Thyroid gland (tissue), 4 donors: Measurements from ENCODE around the gene GFRA4. TPM values are rescaled to one million over a fixed set of nuclear protein-coding genes. Genes with fewer than 3 reads are reported as not detected.

Experiments used
- DNase-seq, 2 donors: peaks; one replicate each; pipeline ENCODE4 v3.0.0-alpha.2; 2019
- H3K27ac ChIP-seq, 3 donors: fragments of 200-600 bp; sonication (generic); 1 replicate in 2 of 3; 2 replicates in 1 of 3; pipeline ENCODE4 v1.5.1; 2016 to 2019; ENCODE audit warnings: mild to moderate bottlenecking in 1 of 3, moderate library complexity in 1 of 3
- H3K27me3 ChIP-seq: fragments of 200-600 bp; sonication (generic); one replicate; pipeline ENCODE4 v1.5.1; 2019
- H3K36me3 ChIP-seq, 2 donors: fragments of 200-600 bp; sonication (generic); one replicate each; pipeline ENCODE4 v1.5.1; 2016 to 2019
- H3K4me1 ChIP-seq, 2 donors: fragments of 200-600 bp; sonication (generic); one replicate each; pipeline ENCODE4 v1.5.1; 2017 to 2019
- H3K4me3 ChIP-seq, 3 donors: fragments of 200-600 bp; sonication (generic); replicated peaks in 1 of 3; 1 replicate in 2 of 3; 2 replicates in 1 of 3; pipeline ENCODE4 v1.5.1; 2016; ENCODE audit warnings: mild to moderate bottlenecking in 1 of 3
- H3K9me3 ChIP-seq: fragments of 200-600 bp; sonication (generic); one replicate; pipeline ENCODE4 v1.5.1; 2017
- CTCF ChIP-seq, 6 experiments: fragments of 200-600 bp in 3 of 6; fragments of 450-650 bp in 3 of 6; sonication (generic) in 3 of 6; IDR thresholded peaks; one replicate each; pipeline ENCODE4 v1.5.1; 2016 to 2019; ENCODE audit warnings: antibody characterized with exemption in 6 of 6, mild to moderate bottlenecking in 2 of 6, inconsistent platforms in 1 of 6, moderate library complexity in 1 of 6
- POLR2A ChIP-seq, 2 donors: fragments of 450-650 bp; IDR thresholded peaks; one replicate each; pipeline ENCODE4 v1.6.1; 2017; ENCODE audit warnings: antibody characterized with exemption in 2 of 2, mild to moderate bottlenecking in 2 of 2, moderate library complexity in 1 of 2
- WGBS, 2 donors: methylation state at CpG; one replicate each; pipeline ENCODE4 v1.1.5; 2017; 5-methylcytosine and 5-hydroxymethylcytosine counted together
- intact Hi-C: fragments of 100-400 bp; cut with DNase I; formaldehyde crosslinking; loops from one replicate; pipeline ENCODE4 v1.15.1; 2023
- total RNA-seq, 4 donors: library from RNA; depleted of rRNA; stranded (reverse); fragments of >200 nt; gene quantifications; one replicate each; pipeline ENCODE4 v1.2.3, GENCODE V29; 2016

The GFRA4 gene
- total RNA-seq, 4 donors from 2014 or later: 0.81 to 3.0 (median 3.0) TPM; not detected in 1

DNA sequence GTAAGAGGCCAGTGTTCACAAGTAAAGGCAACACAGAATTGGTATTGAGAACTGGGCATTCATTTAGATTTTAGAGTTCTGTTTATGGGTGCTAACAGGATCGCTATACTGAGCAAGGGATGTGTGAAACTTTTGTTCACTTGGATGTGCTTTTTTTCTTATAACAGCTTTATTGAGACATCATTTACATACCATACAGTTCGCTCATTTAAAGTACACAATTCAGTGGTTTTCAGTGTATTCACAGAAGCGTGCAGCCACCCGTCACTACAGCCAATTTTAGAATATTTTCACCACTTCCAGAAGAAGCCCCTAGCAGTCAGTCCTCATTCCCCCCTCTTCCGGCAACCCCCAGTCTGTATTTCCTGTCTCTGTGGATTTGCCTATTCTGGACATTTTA is 48.7 kb downstream of the GFRA4 start:
- H3K27ac ChIP-seq: peak overlapping the region; percentile 81 to 87 (median 81)

GRCh38 chr20:3613821-3614440 is 49.3 kb downstream of the GFRA4 start:
- no peaks in the 10 kb centered on the region for H3K27me3 ChIP-seq
- H3K4me3 ChIP-seq: no peak overlapping the region
- DNase-seq: peak; percentile 51 to 56
- no peaks in the 10 kb centered on the region for H3K9me3 ChIP-seq
- peak overlapping the region; percentile 81 to 87 (median 81) for H3K27ac ChIP-seq
- 23 to 37% methylated on average over 9 of the region's 9 CpGs for WGBS, 2 donors
- TF ChIP-seq CTCF (IDR thresholded peaks at IDR 0.05): no peak
- TF ChIP-seq POLR2A (IDR thresholded peaks at IDR 0.05): peak in 1 of 2 donors; percentile 48
- intact Hi-C loops: no loop called here
- peaks cover 31 to 43% of the 10 kb centered on the region in 2 donors for H3K4me1 ChIP-seq
- H3K36me3 ChIP-seq: no peaks in the 10 kb centered on the region

More for the DNA sequence above, 48.7 kb downstream of the GFRA4 start:
- intact Hi-C loops: no loop called here
- Histone ChIP-seq H3K4me1 (peaks cover 31 to 43% of the 10 kb centered on the region in 2 donors), H3K9me3 (no peaks in the 10 kb centered on the region), H3K36me3 (no peaks in the 10 kb centered on the region), H3K4me3 (peak overlapping the region in 1 of 3 donors; percentile 13), H3K27me3 (no peaks in the 10 kb centered on the region)
- no peak for DNase-seq
- TF ChIP-seq POLR2A (IDR thresholded peaks at IDR 0.05) (no peak), CTCF (IDR thresholded peaks at IDR 0.05) (no peak)
- 67% methylated on average over 5 of the region's 5 CpGs for WGBS, 2 donors

DNA sequence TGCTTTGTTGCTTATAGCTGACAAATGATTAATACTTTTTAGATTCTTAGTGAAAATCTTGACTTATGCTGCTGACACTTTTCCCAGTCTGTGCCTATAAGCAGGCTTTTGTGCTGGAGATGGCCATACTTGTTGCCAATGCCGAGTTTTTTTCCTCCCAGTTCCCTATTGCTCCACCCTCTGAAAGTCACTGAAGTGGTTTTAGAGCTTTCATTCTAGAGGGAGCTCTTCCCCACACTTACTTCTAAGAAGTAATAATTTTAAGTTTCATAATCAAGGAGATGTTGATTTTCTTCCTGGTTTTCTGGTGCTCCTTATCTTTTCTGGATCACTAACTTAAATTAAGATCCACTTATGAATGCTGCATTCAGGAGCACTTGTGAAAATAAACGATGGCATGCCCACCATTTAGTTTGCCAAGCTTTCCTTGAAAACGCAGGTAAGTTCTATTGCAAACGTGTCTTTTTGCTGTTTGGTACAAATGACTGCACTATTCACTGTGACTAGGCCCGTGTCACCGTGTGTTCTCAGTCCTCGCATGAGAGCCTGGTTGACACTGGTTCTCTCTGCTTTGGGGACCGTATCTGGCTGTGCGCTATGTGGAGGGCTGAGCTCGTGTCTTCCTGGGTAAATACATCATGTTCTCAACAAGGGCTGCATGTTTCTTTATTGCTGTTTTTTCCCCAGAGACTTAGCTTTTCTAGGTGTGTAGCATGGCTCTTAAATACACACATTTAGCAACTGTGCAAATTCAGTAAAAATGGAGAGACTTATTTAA is 50.2 kb downstream of the GFRA4 start:
- Histone ChIP-seq H3K27ac (peak overlapping the region; percentile 81 to 87 (median 81)), H3K9me3 (no peaks in the 10 kb centered on the region), H3K4me3 (no peak overlapping the region), H3K36me3 (no peaks in the 10 kb centered on the region), H3K27me3 (no peaks in the 10 kb centered on the region), H3K4me1 (peaks cover 31 to 43% of the 10 kb centered on the region in 2 donors)
- TF ChIP-seq POLR2A (IDR thresholded peaks at IDR 0.05) (peak in 1 of 2 donors; percentile 34), CTCF (IDR thresholded peaks at IDR 0.05) (no peak)
- peak; percentile 79 to 85 for DNase-seq
- intact Hi-C loops: no loop called here
- 30 to 46% methylated on average over 10 of the region's 10 CpGs for WGBS, 2 donors

DNA sequence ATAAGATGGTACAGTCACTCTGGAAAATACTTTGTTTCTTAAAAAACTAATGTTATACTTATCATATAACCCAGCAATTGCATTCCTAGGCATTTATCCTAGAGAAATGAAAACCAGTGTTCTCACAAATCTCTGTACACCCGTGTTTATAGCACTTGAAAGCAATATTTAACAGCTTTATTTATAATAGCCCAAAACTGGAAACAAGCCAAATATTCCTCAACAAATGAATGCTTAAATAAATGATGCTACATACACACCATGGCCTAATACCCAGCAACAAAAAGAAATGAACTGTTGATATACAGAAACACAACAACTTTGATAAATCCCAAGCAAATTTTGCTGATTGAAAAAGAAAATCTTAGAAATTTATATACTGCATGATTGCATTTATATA is 51.3 kb downstream of the GFRA4 start:
- H3K27me3 ChIP-seq: no peaks in the 10 kb centered on the region

More for the DNA sequence above, 51.3 kb downstream of the GFRA4 start:
- Histone ChIP-seq H3K36me3 (no peaks in the 10 kb centered on the region), H3K4me1 (peaks cover 31 to 43% of the 10 kb centered on the region in 2 donors), H3K27ac (peak overlapping the region; percentile 81 to 87 (median 81)), H3K4me3 (no peak overlapping the region), H3K9me3 (no peaks in the 10 kb centered on the region)
- TF ChIP-seq POLR2A (IDR thresholded peaks at IDR 0.05): no peak
- TF ChIP-seq CTCF (IDR thresholded peaks at IDR 0.05): no peak
- DNase-seq: no peak
- WGBS, 2 donors: 42 to 43% methylated on average over 1 of the region's 1 CpG
- intact Hi-C loops: no loop called here

Other genes with a start within 250 kb of the GFRA4 start
- 10 to 100 TPM; 43.0 to 81.8 (median 61.4) TPM for gene ATRN, start 192.4 kb downstream of the GFRA4 start, total RNA-seq
- gene ADAM33, start 18.6 kb upstream of the GFRA4 start, total RNA-seq: 10 to 100 TPM in 2 of 4 donors, 1 to 10 TPM in 2; 9.1 to 24.5 (median 12.6) TPM
- 1 to 10 TPM; 2.6 to 9.1 (median 5.0) TPM for gene SIGLEC1, start 49.2 kb upstream of the GFRA4 start, total RNA-seq
- gene HSPA12B, start 69.3 kb upstream of the GFRA4 start, total RNA-seq: 10 to 100 TPM in 2 of 4 donors, 1 to 10 TPM in 2; 7.3 to 19.4 (median 13.1) TPM
- 10 to 100 TPM; 11.6 to 17.0 (median 16.3) TPM for gene ADISSP, start 104.4 kb upstream of the GFRA4 start, total RNA-seq
- gene SPEF1, start 118.0 kb upstream of the GFRA4 start, total RNA-seq: 1 to 10 TPM in 3 of 4 donors, under 1 TPM in 1; 0.13 to 2.5 (median 2.0) TPM
- 10 to 100 TPM; 64.8 to 94.9 (median 80.8) TPM for gene CENPB, start 123.3 kb upstream of the GFRA4 start, total RNA-seq
- 10 to 100 TPM; 23.7 to 43.9 (median 27.8) TPM for gene CDC25B, start 132.9 kb upstream of the GFRA4 start, total RNA-seq
- gene AP5S1, start 157.1 kb upstream of the GFRA4 start, total RNA-seq: 10 to 100 TPM; 16.0 to 46.3 (median 35.0) TPM
- gene MAVS, start 183.4 kb upstream of the GFRA4 start, total RNA-seq: 10 to 100 TPM; 30.4 to 52.3 (median 39.0) TPM
- 10 to 100 TPM; 52.3 to 63.4 (median 61.4) TPM for gene PANK2, start 226.0 kb upstream of the GFRA4 start, total RNA-seq